Trophoblast cell (in vitro differentiated cells and primary cell): ENCODE results near the gene ZGPAT.

Experiments
- DNase-seq, 2 donors: peaks; one replicate each; pipeline ENCODE4 v3.0.0-alpha.2; 2016
- H2AFZ ChIP-seq: 2 replicates; pipeline ENCODE4 v1.6.1; 2013; ENCODE audit warnings: low read length, moderate library complexity, mild to moderate bottlenecking; ENCODE audit not compliant: insufficient read depth, poor library complexity
- H2AK5ac ChIP-seq: 2 replicates; pipeline ENCODE4 v1.6.1; 2013; ENCODE audit warnings: mild to moderate bottlenecking, low read length
- H2BK120ac ChIP-seq: 2 replicates; pipeline ENCODE4 v1.6.1; 2013; ENCODE audit warnings: low read length, mild to moderate bottlenecking, moderate library complexity; ENCODE audit not compliant: insufficient read depth, poor library complexity
- H2BK12ac ChIP-seq: 2 replicates; pipeline ENCODE4 v1.6.1; 2013; ENCODE audit warnings: mild to moderate bottlenecking, low read length, moderate library complexity
- H2BK5ac ChIP-seq: 2 replicates; pipeline ENCODE4 v1.6.1; 2013; ENCODE audit warnings: low read length, low read depth, moderate library complexity, mild to moderate bottlenecking; ENCODE audit not compliant: poor library complexity
- H3K14ac ChIP-seq: 2 replicates; pipeline ENCODE4 v1.6.1; 2013; ENCODE audit warnings: mild to moderate bottlenecking, low read length
- H3K18ac ChIP-seq: 2 replicates; pipeline ENCODE4 v1.6.1; 2013; ENCODE audit warnings: mild to moderate bottlenecking, low read length
- H3K23ac ChIP-seq: 2 replicates; pipeline ENCODE4 v1.6.1; 2013; ENCODE audit warnings: low read length
- H3K27ac ChIP-seq: 2 replicates; pipeline ENCODE4 v1.5.1; 2013; ENCODE audit warnings: low read depth, mild to moderate bottlenecking, inconsistent platforms, low read length, moderate library complexity
- H3K27me3 ChIP-seq: 2 replicates; pipeline ENCODE4 v1.6.1; 2013; ENCODE audit warnings: inconsistent platforms, mild to moderate bottlenecking, low read length, moderate library complexity; ENCODE audit not compliant: insufficient read depth
- H3K36me3 ChIP-seq, 2 experiments: 1 replicate in 1 of 2; 2 replicates in 1 of 2; pipeline ENCODE4 v1.6.1; 2013; ENCODE audit warnings: low read length in 2 of 2, mild to moderate bottlenecking in 2 of 2, moderate library complexity in 1 of 2; ENCODE audit not compliant: insufficient read depth in 2 of 2, control insufficient read depth in 1 of 2
- H3K4ac ChIP-seq: 2 replicates; pipeline ENCODE4 v1.6.1; 2013; ENCODE audit warnings: low read depth, mild to moderate bottlenecking, low read length, moderate library complexity
- H3K4me1 ChIP-seq, 2 experiments: 1 replicate in 1 of 2; 2 replicates in 1 of 2; pipeline ENCODE4 v1.6.1; 2013; ENCODE audit warnings: low read length in 2 of 2, mild to moderate bottlenecking in 2 of 2, moderate library complexity in 1 of 2; ENCODE audit not compliant: insufficient read depth in 2 of 2, control insufficient read depth in 1 of 2
- H3K4me2 ChIP-seq: 2 replicates; pipeline ENCODE4 v1.6.1; 2013; ENCODE audit warnings: inconsistent platforms, mild to moderate bottlenecking, low read length, moderate library complexity
- H3K4me3 ChIP-seq: 2 replicates; pipeline ENCODE4 v1.5.1; 2013; ENCODE audit warnings: mild to moderate bottlenecking, low read depth, low read length, inconsistent platforms
- H3K79me1 ChIP-seq: one replicate; pipeline ENCODE4 v1.6.1; 2013; ENCODE audit warnings: low read length
- H3K79me2 ChIP-seq: 2 replicates; pipeline ENCODE4 v1.6.1; 2013; ENCODE audit warnings: low read length, mild to moderate bottlenecking; ENCODE audit not compliant: control insufficient read depth, insufficient read depth, poor library complexity
- H3K9ac ChIP-seq: 2 replicates; pipeline ENCODE4 v1.6.1; 2013; ENCODE audit warnings: mild to moderate bottlenecking, low read length
- H3K9me3 ChIP-seq: 2 replicates; pipeline ENCODE4 v1.6.1; 2013; ENCODE audit warnings: low read depth, mild to moderate bottlenecking, control low read depth, inconsistent platforms, low read length; ENCODE audit not compliant: insufficient read depth
- H4K12ac ChIP-seq: 2 replicates; pipeline ENCODE4 v1.6.1; 2013; ENCODE audit warnings: low read depth, mild to moderate bottlenecking, low read length, moderate library complexity
- H4K8ac ChIP-seq: 2 replicates; pipeline ENCODE4 v1.6.1; 2013; ENCODE audit warnings: low read depth, mild to moderate bottlenecking, low read length, moderate library complexity
- H4K91ac ChIP-seq: one replicate; pipeline ENCODE4 v1.6.1; 2013; ENCODE audit warnings: low read depth, mild to moderate bottlenecking, low read length, moderate library complexity
- WGBS: extraction: QIAGEN DNeasy Blood & Tissue Kit; methylation state at CpG from one replicate; pipeline ENCODE4 v1.1.7; 2013; ENCODE audit warnings: missing lambda C conversion rate; ENCODE audit not compliant: insufficient read length, insufficient coverage; ENCODE audit errors: extremely low coverage; 5-methylcytosine and 5-hydroxymethylcytosine counted together

ZGPAT gene

DNA sequence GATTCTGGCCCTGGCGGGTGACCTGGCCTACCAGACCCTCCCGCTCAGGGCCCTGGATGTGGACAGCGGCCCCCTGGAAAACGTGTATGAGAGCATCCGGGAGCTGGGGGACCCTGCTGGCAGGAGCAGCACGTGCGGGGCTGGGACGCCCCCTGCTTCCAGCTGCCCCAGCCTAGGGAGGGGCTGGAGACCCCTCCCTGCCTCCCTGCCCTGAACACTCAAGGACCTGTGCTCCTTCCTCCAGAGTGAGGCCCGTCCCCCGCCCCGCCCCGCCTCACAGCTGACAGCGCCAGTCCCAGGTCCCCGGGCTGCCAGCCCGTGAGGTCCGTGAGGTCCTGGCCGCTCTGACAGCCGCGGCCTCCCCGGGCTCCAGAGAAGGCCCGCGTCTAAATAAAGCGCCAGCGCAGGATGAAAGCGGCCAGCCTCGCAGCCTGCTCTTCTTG lies 30.9 kb downstream of the ZGPAT start:
- Histone ChIP-seq H3K9ac (no peak overlapping the region), H2BK12ac (no peak overlapping the region), H3K79me2 (peaks cover 7% of the 10 kb centered on the region), H3K9me3 (no peaks in the 10 kb centered on the region), H4K8ac (no peak overlapping the region), H3K14ac (no peak overlapping the region), H2BK120ac (no peak overlapping the region), H3K4ac (no peak overlapping the region), H3K79me1 (peaks cover 15% of the 10 kb centered on the region), H2BK5ac (no peak overlapping the region), H2AFZ (no peak overlapping the region), H4K12ac (no peak overlapping the region), H2AK5ac (no peak overlapping the region), H3K27ac (peak overlapping the region; percentile 74), H3K23ac (no peak overlapping the region), H3K36me3 (peaks cover 51 to 52% of the 10 kb centered on the region in 2 experiments), H3K4me2 (peak overlapping the region; percentile 95), H4K91ac (no peak overlapping the region), H3K4me3 (no peak overlapping the region), H3K4me1 (peaks cover 16% of the 10 kb centered on the region in 2 experiments), H3K27me3 (no peaks in the 10 kb centered on the region), H3K18ac (no peak overlapping the region)
- WGBS = no CpG with 5 or more reads among the region's 26 CpGs
- peak; percentile 60 to 66 for DNase-seq

GRCh38 chr20:63739130-63740069 lies 31.6 kb downstream of the ZGPAT start, which contains the start of gene SLC2A4RG:
SLC2A4RG (plus strand) TSS chr20:63739776; CDS start chr20:63739913, 137 bp downstream.
- Histone ChIP-seq H3K23ac (no peak within 1 kb of the TSS), H3K36me3 (peaks cover 44 to 47% of the 10 kb centered on the region in 2 experiments), H3K18ac (peak within 1 kb of the TSS; percentile 86), H3K9me3 (no peaks in the 10 kb centered on the region), H3K4me2 (peak within 1 kb of the TSS; percentile 95), H4K12ac (peak within 1 kb of the TSS; percentile 76), H4K91ac (peak within 1 kb of the TSS; percentile 86), H2BK12ac (peak within 1 kb of the TSS; percentile 39), H2BK120ac (peak within 1 kb of the TSS; percentile 88), H3K4ac (peak within 1 kb of the TSS; percentile 57), H4K8ac (peak within 1 kb of the TSS; percentile 75), H2AK5ac (peak within 1 kb of the TSS; percentile 82), H2BK5ac (peak within 1 kb of the TSS; percentile 83), H3K14ac (peak within 1 kb of the TSS; percentile 89), H3K4me1 (peaks cover 16% of the 10 kb centered on the region in 2 experiments), H3K9ac (peak within 1 kb of the TSS; percentile 77), H3K79me1 (peaks cover 15% of the 10 kb centered on the region), H3K27me3 (no peaks in the 10 kb centered on the region), H3K79me2 (peaks cover 7% of the 10 kb centered on the region), H2AFZ (peak within 1 kb of the TSS; percentile 89), H3K4me3 (peak within 1 kb of the TSS; percentile 78), H3K27ac (peak within 1 kb of the TSS; percentile 77)
- WGBS = no CpG with 5 or more reads among the region's 136 CpGs
- peak; percentile 68 to 87 for DNase-seq

- Histone ChIP-seq H2BK5ac (peak overlapping the region; percentile 83), H3K27ac (peak overlapping the region; percentile 77), H3K79me1 (peaks cover 15% of the 10 kb centered on the region), H3K79me2 (peaks cover 7% of the 10 kb centered on the region), H3K4me3 (peak overlapping the region; percentile 78), H2BK12ac (no peak overlapping the region), H3K4me1 (peaks cover 16% of the 10 kb centered on the region in 2 experiments), H3K14ac (peak overlapping the region; percentile 89), H2BK120ac (peak overlapping the region; percentile 88), H3K9ac (peak overlapping the region; percentile 77), H3K23ac (no peak overlapping the region), H2AK5ac (peak overlapping the region; percentile 76), H3K9me3 (no peaks in the 10 kb centered on the region), H3K36me3 (peaks cover 37 to 43% of the 10 kb centered on the region in 2 experiments), H4K91ac (peak overlapping the region; percentile 86), H3K18ac (peak overlapping the region; percentile 86), H4K12ac (peak overlapping the region; percentile 76), H2AFZ (peak overlapping the region; percentile 89), H3K4me2 (peak overlapping the region; percentile 61), H4K8ac (peak overlapping the region; percentile 75), H3K27me3 (no peaks in the 10 kb centered on the region), H3K4ac (peak overlapping the region; percentile 57)
- no CpG with 5 or more reads among the region's 80 CpGs for WGBS
- peak in 1 of 2 donors; percentile 29 for DNase-seq
Observed at GRCh38 chr20:63740070-63740626, 32.3 kb downstream of the ZGPAT start.

DNA sequence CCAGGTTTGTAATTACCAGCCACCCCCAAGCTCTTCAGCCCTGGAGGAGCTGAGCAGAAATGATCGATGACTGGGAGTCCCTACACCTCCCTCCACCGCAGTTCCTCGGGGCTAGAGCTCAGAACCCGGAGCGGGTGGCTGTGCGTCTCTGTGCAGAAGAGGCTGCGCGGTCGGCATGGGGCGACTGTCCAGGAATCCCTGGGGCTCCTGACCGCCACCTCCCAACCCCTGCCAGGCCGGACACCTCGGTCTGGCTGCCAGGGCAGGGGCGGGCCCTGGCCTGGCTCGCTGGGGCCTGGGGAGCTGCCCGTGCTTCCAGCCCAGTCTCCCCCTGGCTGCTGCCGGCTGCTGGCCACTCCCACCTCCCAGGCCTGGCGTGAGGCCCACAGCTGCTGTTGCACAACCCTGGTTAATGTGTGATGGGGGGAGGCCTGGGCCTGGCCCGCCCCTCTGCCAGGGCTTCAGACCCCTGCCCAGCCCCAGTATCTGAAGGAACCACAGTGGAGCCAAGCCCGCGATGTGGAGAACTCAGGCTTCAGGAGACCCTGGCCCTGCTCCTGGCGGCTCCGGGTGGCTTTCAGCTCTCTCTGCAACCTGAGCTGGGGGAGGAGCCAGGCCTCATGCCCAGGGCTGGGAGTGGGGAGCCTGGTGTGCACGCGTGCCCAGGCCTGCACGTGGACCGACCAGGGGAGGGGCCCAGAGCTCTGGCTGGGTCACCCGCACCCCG lies 33.0 kb downstream of the ZGPAT start:
- Histone ChIP-seq H4K12ac (peak overlapping the region; percentile 76), H3K18ac (peak overlapping the region; percentile 86), H2BK5ac (peak overlapping the region; percentile 83), H2BK12ac (peak overlapping the region; percentile 39), H3K4me2 (peak overlapping the region; percentile 61), H3K23ac (no peak overlapping the region), H2AK5ac (peak overlapping the region; percentile 76), H3K79me1 (peaks cover 15% of the 10 kb centered on the region), H3K4me3 (peak overlapping the region; percentile 78), H3K9me3 (no peaks in the 10 kb centered on the region), H3K9ac (peak overlapping the region; percentile 41), H3K4me1 (peaks cover 16% of the 10 kb centered on the region in 2 experiments), H3K79me2 (peaks cover 7% of the 10 kb centered on the region), H3K14ac (peak overlapping the region; percentile 89), H3K4ac (peak overlapping the region; percentile 57), H3K27ac (peak overlapping the region; percentile 77), H4K91ac (peak overlapping the region; percentile 85), H3K27me3 (no peaks in the 10 kb centered on the region), H3K36me3 (peaks cover 31 to 40% of the 10 kb centered on the region in 2 experiments), H2BK120ac (peak overlapping the region; percentile 88), H2AFZ (peak overlapping the region; percentile 89), H4K8ac (peak overlapping the region; percentile 72)
- no CpG with 5 or more reads among the region's 29 CpGs for WGBS
- DNase-seq = peak; percentile 71 to 76
